Astrocyte (in vitro differentiated cells and primary cell): ENCODE measurements around the gene DTNB. TPM values are rescaled to one million over a fixed set of nuclear protein-coding genes. Genes with fewer than 3 reads are reported as not detected.

Experiments used
- DNase-seq: peaks from one replicate; pipeline ENCODE4 v3.0.0-alpha.2; 2010; ENCODE audit warnings: low read depth
- FAIRE-seq: peaks from 2 replicates; lab custom pipeline; 2011; peaks lifted over from hg19 to GRCh38; lab: Jason Lieb, UNC
- H2AFZ ChIP-seq: 2 replicates; pipeline ENCODE4 v1.6.0; 2012; ENCODE audit warnings: low read depth, low read length, inconsistent platforms
- H3K27ac ChIP-seq: 2 replicates; pipeline ENCODE4 v1.5.1; 2011; ENCODE audit warnings: low read depth, low read length, inconsistent platforms
- H3K27me3 ChIP-seq: 2 replicates; pipeline ENCODE4 v1.6.0; 2011; ENCODE audit warnings: low read length, inconsistent platforms; ENCODE audit not compliant: insufficient read depth
- H3K36me3 ChIP-seq: 2 replicates; pipeline ENCODE4 v1.5.1; 2011; ENCODE audit warnings: low read length, inconsistent platforms; ENCODE audit not compliant: insufficient read depth
- H3K4me1 ChIP-seq: 2 replicates; pipeline ENCODE4 v1.5.1; 2011; ENCODE audit warnings: low read length, inconsistent platforms; ENCODE audit not compliant: insufficient read depth
- H3K4me2 ChIP-seq: 2 replicates; pipeline ENCODE4 v1.6.0; 2012; ENCODE audit warnings: low read length, inconsistent platforms
- H3K4me3 ChIP-seq: 2 replicates; pipeline ENCODE4 v1.5.1; 2011; ENCODE audit warnings: low read depth, mild to moderate bottlenecking, low read length, inconsistent platforms; ENCODE audit not compliant: insufficient read depth
- H3K79me2 ChIP-seq: 2 replicates; pipeline ENCODE4 v1.6.0; 2012; ENCODE audit warnings: mild to moderate bottlenecking, low read length, inconsistent platforms; ENCODE audit not compliant: insufficient read depth
- H3K9ac ChIP-seq: 2 replicates; pipeline ENCODE4 v1.6.0; 2012; ENCODE audit warnings: mild to moderate bottlenecking, low read length, inconsistent platforms
- H3K9me3 ChIP-seq: 2 replicates; pipeline ENCODE4 v1.5.1; 2012; ENCODE audit warnings: low read depth, mild to moderate bottlenecking, low read length, inconsistent platforms; ENCODE audit not compliant: insufficient read depth
- H4K20me1 ChIP-seq: 2 replicates; pipeline ENCODE4 v1.6.0; 2012; ENCODE audit warnings: low read length, inconsistent platforms; ENCODE audit not compliant: insufficient read depth
- H3K27ac Mint-ChIP-seq: one replicate; pipeline ENCODE4 v1.8.0; 2021; ENCODE audit warnings: mild to moderate bottlenecking, mixed read lengths; ENCODE audit not compliant: unreplicated experiment
- H3K27me3 Mint-ChIP-seq: one replicate; pipeline ENCODE4 v1.8.0; 2021; ENCODE audit warnings: low read depth, mixed read lengths; ENCODE audit not compliant: unreplicated experiment
- H3K36me3 Mint-ChIP-seq: one replicate; pipeline ENCODE4 v1.8.0; 2021; ENCODE audit warnings: low read depth, mixed read lengths; ENCODE audit not compliant: unreplicated experiment
- H3K4me1 Mint-ChIP-seq: one replicate; pipeline ENCODE4 v1.8.0; 2021; ENCODE audit warnings: low read depth, mixed read lengths; ENCODE audit not compliant: unreplicated experiment
- H3K4me3 Mint-ChIP-seq: one replicate; pipeline ENCODE4 v1.8.0; 2021; ENCODE audit warnings: mild to moderate bottlenecking, moderate library complexity, mixed read lengths; ENCODE audit not compliant: unreplicated experiment
- H3K9me3 Mint-ChIP-seq: one replicate; pipeline ENCODE4 v1.8.0; 2021; ENCODE audit warnings: mild to moderate bottlenecking, mixed read lengths; ENCODE audit not compliant: unreplicated experiment
- EZH2 ChIP-seq: IDR thresholded peaks from 2 replicates; pipeline ENCODE4 v1.6.1; 2012; ENCODE audit warnings: mild to moderate bottlenecking, low read length, inconsistent platforms; ENCODE audit not compliant: insufficient read depth
- total RNA-seq: library from RNA; stranded (reverse); gene quantifications from 2 replicates; pipeline ENCODE4 v1.2.1, GENCODE V29; 2021
- TF ChIP-seq, protein P1 (sequence below): IDR thresholded peaks from 2 replicates; pipeline ENCODE4 v1.5.1; 2011; ENCODE audit warnings: low read depth, mild to moderate bottlenecking, inconsistent platforms, low read length, moderate library complexity; ENCODE audit not compliant: insufficient read depth

DTNB gene
- total RNA-seq, 1 donor from 2014 or later = 5.1 TPM

GRCh38 chr2:25420820-25421237, 252.5 kb downstream of the DTNB start:
- Mint-ChIP-seq H3K27me3 (no peaks in the 10 kb centered on the region), H3K27ac (no peak overlapping the region), H3K9me3 (peaks cover 6% of the 10 kb centered on the region), H3K36me3 (peaks cover 3% of the 10 kb centered on the region), H3K4me1 (no peaks in the 10 kb centered on the region), H3K4me3 (no peak overlapping the region)
- Histone ChIP-seq H3K9me3 (no peaks in the 10 kb centered on the region), H3K4me1 (no peaks in the 10 kb centered on the region), H3K9ac (no peak overlapping the region), H4K20me1 (no peaks in the 10 kb centered on the region), H3K79me2 (no peaks in the 10 kb centered on the region), H3K4me2 (no peak overlapping the region), H3K36me3 (no peaks in the 10 kb centered on the region), H3K4me3 (no peak overlapping the region), H3K27ac (no peak overlapping the region), H2AFZ (no peak overlapping the region), H3K27me3 (no peaks in the 10 kb centered on the region)
- no peak for DNase-seq
- TF ChIP-seq, protein P1, sequence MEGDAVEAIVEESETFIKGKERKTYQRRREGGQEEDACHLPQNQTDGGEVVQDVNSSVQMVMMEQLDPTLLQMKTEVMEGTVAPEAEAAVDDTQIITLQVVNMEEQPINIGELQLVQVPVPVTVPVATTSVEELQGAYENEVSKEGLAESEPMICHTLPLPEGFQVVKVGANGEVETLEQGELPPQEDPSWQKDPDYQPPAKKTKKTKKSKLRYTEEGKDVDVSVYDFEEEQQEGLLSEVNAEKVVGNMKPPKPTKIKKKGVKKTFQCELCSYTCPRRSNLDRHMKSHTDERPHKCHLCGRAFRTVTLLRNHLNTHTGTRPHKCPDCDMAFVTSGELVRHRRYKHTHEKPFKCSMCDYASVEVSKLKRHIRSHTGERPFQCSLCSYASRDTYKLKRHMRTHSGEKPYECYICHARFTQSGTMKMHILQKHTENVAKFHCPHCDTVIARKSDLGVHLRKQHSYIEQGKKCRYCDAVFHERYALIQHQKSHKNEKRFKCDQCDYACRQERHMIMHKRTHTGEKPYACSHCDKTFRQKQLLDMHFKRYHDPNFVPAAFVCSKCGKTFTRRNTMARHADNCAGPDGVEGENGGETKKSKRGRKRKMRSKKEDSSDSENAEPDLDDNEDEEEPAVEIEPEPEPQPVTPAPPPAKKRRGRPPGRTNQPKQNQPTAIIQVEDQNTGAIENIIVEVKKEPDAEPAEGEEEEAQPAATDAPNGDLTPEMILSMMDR = no peak
- TF ChIP-seq EZH2 = no peak
- FAIRE-seq = no peak

- DNase-seq (no peak), FAIRE-seq (no peak)
- Mint-ChIP-seq H3K4me1 (no peaks in the 10 kb centered on the region), H3K4me3 (no peak overlapping the region), H3K9me3 (peaks cover 6% of the 10 kb centered on the region), H3K36me3 (peaks cover 3% of the 10 kb centered on the region), H3K27me3 (no peaks in the 10 kb centered on the region), H3K27ac (no peak overlapping the region)
- Histone ChIP-seq H3K36me3 (no peaks in the 10 kb centered on the region), H3K4me2 (no peak overlapping the region), H4K20me1 (no peaks in the 10 kb centered on the region), H3K9ac (no peak overlapping the region), H2AFZ (no peak overlapping the region), H3K9me3 (no peaks in the 10 kb centered on the region), H3K27me3 (no peaks in the 10 kb centered on the region), H3K27ac (no peak overlapping the region), H3K4me3 (no peak overlapping the region), H3K4me1 (no peaks in the 10 kb centered on the region), H3K79me2 (no peaks in the 10 kb centered on the region)
- no peak for TF ChIP-seq EZH2
- TF ChIP-seq, protein P1 = no peak
Measured at GRCh38 chr2:25419678-25420242, 253.6 kb downstream of the DTNB start.

DNA sequence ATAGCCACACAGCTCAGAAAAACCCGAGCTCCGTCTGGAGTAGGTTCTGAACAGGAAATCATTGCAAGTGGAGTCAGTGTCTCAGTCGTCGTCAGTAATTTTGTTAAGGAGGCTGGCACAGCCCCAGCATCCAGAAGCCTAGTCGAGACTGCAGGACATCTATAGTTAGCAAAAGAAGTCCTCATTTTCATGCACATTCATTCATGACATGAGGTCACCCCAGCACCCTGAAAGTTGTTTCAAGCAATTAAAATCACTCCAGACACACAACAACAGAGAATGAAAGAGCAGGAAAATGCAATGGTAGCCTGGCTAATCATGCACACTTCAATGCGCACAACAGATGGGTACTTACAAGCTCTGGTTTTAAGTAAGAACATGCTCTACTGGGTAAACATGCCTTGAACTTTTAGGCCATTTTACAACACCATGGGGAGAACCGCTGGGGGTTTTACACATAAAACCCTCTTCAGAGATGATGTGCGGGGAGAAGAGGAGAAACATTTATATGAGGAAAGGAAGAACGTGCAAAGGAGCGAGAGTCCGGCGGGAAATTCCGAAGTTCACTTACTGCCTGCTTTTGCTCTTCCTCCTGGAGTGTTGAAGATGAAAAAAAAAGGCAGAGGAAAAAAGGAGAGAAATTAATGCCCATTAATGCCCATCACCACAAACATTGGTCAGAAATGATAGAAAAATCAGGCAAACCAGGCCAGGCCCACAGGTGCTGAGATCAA, 254.3 kb downstream of the DTNB start:
- TF ChIP-seq, protein P1 = no peak
- TF ChIP-seq EZH2 = no peak
- Histone ChIP-seq H3K4me3 (no peak overlapping the region), H3K36me3 (no peaks in the 10 kb centered on the region), H3K4me1 (no peaks in the 10 kb centered on the region), H2AFZ (no peak overlapping the region), H3K27ac (no peak overlapping the region), H4K20me1 (no peaks in the 10 kb centered on the region), H3K4me2 (no peak overlapping the region), H3K9me3 (no peaks in the 10 kb centered on the region), H3K9ac (no peak overlapping the region), H3K79me2 (no peaks in the 10 kb centered on the region), H3K27me3 (no peaks in the 10 kb centered on the region)
- Mint-ChIP-seq H3K36me3 (peaks cover 3% of the 10 kb centered on the region), H3K9me3 (peaks cover 6% of the 10 kb centered on the region), H3K4me3 (no peak overlapping the region), H3K27ac (no peak overlapping the region), H3K4me1 (no peaks in the 10 kb centered on the region), H3K27me3 (no peaks in the 10 kb centered on the region)
- no peak for FAIRE-seq
- DNase-seq = no peak
